Tibial artery (tissue), 4 donors: Measurements from ENCODE around the gene DEFB121.

ENCODE experiments used
- DNase-seq, 2 donors: peaks; one replicate each; pipeline ENCODE4 v3.0.0-alpha.2; 2019
- H3K27ac ChIP-seq, 2 donors: fragments of 200-600 bp; sonication (generic) in 1 of 2; 1 replicate in 1 of 2; 2 replicates in 1 of 2; pipeline ENCODE4 v1.5.1; 2018 to 2019; ENCODE audit warnings: mild to moderate bottlenecking in 1 of 2
- H3K27me3 ChIP-seq, 2 donors: fragments of 200-600 bp; sonication (generic) in 1 of 2; one replicate each; pipeline versions ENCODE4 v1.5.1 to v1.6.0; 2016 to 2019
- H3K36me3 ChIP-seq, 3 donors: fragments of 200-600 bp; sonication (generic) in 2 of 3; one replicate each; pipeline ENCODE4 v1.5.1; 2016 to 2019; ENCODE audit warnings: mild to moderate bottlenecking in 2 of 3
- H3K4me1 ChIP-seq, 4 donors: fragments of 200-600 bp; sonication (generic) in 2 of 4; 1 replicate in 3 of 4; 2 replicates in 1 of 4; pipeline ENCODE4 v1.5.1; 2016 to 2019
- H3K4me3 ChIP-seq, 2 donors: fragments of 200-600 bp; sonication (generic) in 1 of 2; 1 replicate in 1 of 2; 2 replicates in 1 of 2; pipeline ENCODE4 v1.5.1; 2018 to 2019; ENCODE audit warnings: mild to moderate bottlenecking in 2 of 2
- H3K9me3 ChIP-seq, 3 donors: fragments of 200-600 bp; sonication (generic) in 1 of 3; one replicate each; pipeline ENCODE4 v1.5.1; 2016 to 2019
- intact Hi-C: fragments of 100-400 bp; cut with DNase I; formaldehyde crosslinking; loops from one replicate; pipeline ENCODE4 v1.15.0; 2023; ENCODE audit warnings: low total_unique reads
- TF ChIP-seq, protein P1 (sequence below), 2 experiments: fragments of 200-600 bp in 1 of 2; fragments of 450-650 bp in 1 of 2; IDR thresholded peaks; one replicate each; pipeline ENCODE4 v1.5.1; 2017 to 2019; ENCODE audit warnings: antibody characterized with exemption in 2 of 2, mild to moderate bottlenecking in 1 of 2, moderate library complexity in 1 of 2

Gene DEFB121

DNA sequence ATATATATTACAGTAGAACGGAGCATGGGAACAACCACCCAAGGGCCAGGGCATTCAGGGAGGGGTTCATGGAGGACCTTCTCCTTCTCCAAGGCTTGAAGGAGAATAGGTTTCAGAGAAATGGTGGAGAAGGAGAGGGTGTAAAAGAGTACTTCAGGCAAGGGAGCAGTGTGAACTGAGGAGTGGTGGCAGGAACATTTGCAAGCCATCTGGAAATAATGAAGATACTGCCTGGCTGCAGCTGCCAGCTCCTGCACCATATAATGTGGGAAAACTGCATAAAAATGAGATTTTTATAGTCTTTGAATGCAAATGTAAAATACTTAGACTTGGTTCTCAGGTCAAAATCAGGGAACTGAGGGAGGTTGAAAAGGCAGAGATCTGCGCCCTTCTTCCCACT lies 9.6 kb upstream of the DEFB121 start:
- intact Hi-C loops: no loop called here
- Histone ChIP-seq H3K4me1 (no peaks in the 10 kb centered on the region), H3K36me3 (no peaks in the 10 kb centered on the region), H3K9me3 (no peaks in the 10 kb centered on the region), H3K4me3 (no peak overlapping the region), H3K27ac (no peak overlapping the region), H3K27me3 (no peaks in the 10 kb centered on the region)
- TF ChIP-seq, protein P1, sequence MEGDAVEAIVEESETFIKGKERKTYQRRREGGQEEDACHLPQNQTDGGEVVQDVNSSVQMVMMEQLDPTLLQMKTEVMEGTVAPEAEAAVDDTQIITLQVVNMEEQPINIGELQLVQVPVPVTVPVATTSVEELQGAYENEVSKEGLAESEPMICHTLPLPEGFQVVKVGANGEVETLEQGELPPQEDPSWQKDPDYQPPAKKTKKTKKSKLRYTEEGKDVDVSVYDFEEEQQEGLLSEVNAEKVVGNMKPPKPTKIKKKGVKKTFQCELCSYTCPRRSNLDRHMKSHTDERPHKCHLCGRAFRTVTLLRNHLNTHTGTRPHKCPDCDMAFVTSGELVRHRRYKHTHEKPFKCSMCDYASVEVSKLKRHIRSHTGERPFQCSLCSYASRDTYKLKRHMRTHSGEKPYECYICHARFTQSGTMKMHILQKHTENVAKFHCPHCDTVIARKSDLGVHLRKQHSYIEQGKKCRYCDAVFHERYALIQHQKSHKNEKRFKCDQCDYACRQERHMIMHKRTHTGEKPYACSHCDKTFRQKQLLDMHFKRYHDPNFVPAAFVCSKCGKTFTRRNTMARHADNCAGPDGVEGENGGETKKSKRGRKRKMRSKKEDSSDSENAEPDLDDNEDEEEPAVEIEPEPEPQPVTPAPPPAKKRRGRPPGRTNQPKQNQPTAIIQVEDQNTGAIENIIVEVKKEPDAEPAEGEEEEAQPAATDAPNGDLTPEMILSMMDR (IDR thresholded peaks at IDR 0.05): no peak
- no peak for DNase-seq

DNA sequence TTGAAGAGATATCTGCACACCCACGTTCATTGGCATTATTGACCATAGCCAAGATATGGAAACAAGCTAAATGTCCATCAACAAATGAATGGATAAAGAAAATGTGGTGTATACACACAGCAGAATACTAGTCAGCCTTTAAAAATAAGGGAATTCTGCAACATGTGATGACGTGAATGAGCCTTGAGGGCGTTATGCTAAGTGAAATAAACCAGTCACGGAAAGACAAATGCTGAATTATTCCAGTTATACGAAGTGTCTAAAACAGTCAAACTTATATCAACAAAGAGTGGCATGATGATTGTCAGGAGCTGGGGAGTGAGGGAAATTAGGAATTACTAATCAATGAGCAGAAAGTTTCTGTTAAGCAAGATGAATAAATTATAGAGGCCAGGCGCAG lies 8.4 kb upstream of the DEFB121 start:
- Histone ChIP-seq H3K27me3 (no peaks in the 10 kb centered on the region), H3K9me3 (no peaks in the 10 kb centered on the region), H3K4me3 (no peak overlapping the region), H3K4me1 (no peaks in the 10 kb centered on the region), H3K27ac (no peak overlapping the region), H3K36me3 (no peaks in the 10 kb centered on the region)
- intact Hi-C loops: no loop called here
- no peak for DNase-seq
- TF ChIP-seq, protein P1 (IDR thresholded peaks at IDR 0.05): no peak

DNA sequence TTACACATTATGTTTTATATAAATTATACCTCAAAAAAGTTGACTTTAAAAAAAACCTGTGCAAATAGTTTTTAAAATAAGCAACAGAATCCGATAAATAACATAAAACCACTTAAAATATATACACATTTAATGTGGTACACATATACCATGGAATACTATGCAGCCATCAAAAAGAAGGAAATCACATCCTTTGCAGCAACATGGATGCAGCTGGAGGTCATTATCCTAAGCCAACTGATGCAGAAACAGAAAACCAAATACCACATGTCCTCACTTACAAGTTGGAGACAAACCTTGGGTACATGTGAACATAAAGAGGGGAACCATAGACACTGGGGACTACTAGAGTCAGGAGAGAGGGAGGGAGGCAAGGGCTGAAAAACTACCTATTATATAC lies 4.0 kb upstream of the DEFB121 start:
- no peak for DNase-seq
- intact Hi-C loops: no loop called here
- no peak overlapping the region for H3K4me3 ChIP-seq
- H3K27ac ChIP-seq: no peak overlapping the region
- H3K27me3 ChIP-seq: no peaks in the 10 kb centered on the region
- H3K4me1 ChIP-seq: no peaks in the 10 kb centered on the region
- H3K36me3 ChIP-seq: no peaks in the 10 kb centered on the region
- H3K9me3 ChIP-seq: no peaks in the 10 kb centered on the region
- TF ChIP-seq, protein P1 (IDR thresholded peaks at IDR 0.05): no peak

DNA sequence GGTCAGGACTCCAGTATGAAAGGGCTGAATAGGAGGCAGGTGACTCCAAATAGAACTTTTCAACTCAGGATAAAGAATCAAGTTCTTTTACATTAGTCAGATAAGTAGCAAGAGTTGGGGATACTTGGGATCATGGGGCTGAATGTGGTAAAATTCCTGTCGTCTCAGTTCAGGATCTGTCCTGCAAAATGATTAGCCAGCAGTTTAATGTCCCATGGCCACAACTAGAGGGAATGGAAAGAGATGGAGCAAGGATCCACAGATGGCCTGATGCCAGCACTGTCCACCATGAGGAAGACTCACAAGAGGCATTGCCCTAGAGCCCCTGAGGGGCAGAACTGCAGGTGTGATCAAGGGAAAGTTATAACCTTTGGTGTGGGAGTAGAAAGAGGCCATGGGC lies 2.1 kb downstream of the DEFB121 start:
- H3K27ac ChIP-seq: no peak overlapping the region
- DNase-seq: no peak
- H3K9me3 ChIP-seq: no peaks in the 10 kb centered on the region
- TF ChIP-seq, protein P1 (IDR thresholded peaks at IDR 0.05): no peak
- intact Hi-C loops: no loop called here
- no peaks in the 10 kb centered on the region for H3K36me3 ChIP-seq
- no peaks in the 10 kb centered on the region for H3K27me3 ChIP-seq
- no peak overlapping the region for H3K4me3 ChIP-seq
- no peaks in the 10 kb centered on the region for H3K4me1 ChIP-seq

DNA sequence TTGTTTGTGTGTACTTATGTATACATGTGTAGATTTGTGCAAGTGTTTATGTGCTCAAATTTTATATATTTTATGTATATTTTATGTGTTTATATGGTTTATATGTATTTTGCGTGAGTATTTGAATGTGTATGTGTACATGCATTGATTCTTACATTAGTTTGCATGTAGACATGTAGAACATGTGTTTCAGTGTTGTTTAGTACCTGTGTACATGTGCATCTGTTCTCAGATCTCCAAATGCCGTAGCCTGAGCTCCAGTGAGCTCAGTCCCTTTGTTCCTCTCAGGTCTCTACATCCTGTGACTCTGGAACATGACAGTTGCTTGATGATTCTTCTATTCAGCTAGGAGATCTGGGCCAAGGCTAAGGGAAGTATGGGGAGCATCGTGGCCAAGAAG lies 11.1 kb downstream of the DEFB121 start:
- no peak for DNase-seq
- intact Hi-C loops: no loop called here
- Histone ChIP-seq H3K36me3 (no peaks in the 10 kb centered on the region), H3K27ac (no peak overlapping the region), H3K27me3 (no peaks in the 10 kb centered on the region), H3K9me3 (no peaks in the 10 kb centered on the region), H3K4me3 (no peak overlapping the region), H3K4me1 (no peaks in the 10 kb centered on the region)
- TF ChIP-seq, protein P1 (IDR thresholded peaks at IDR 0.05): no peak

DNA sequence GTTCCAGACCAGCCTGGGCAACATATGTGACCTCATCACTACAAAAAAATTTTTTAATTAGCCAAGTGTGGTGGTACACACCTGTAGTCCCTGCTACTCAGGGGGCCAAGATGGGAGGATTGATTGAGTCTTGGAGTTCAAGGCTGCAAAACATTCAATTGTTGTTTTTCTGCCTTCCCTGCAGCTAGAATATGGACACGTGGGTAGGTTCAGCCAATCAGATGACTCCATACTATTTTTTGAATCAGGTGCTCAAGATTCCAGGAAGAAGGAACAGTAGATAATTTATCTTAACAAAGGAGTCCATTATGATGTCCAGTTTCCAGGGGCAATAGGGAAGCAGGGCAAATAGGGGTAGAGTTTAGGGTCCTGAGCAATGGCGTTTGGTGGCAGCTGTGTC lies 13.2 kb downstream of the DEFB121 start:
- TF ChIP-seq, protein P1 (IDR thresholded peaks at IDR 0.05): no peak
- Histone ChIP-seq H3K4me1 (no peaks in the 10 kb centered on the region), H3K9me3 (no peaks in the 10 kb centered on the region), H3K4me3 (no peak overlapping the region), H3K27ac (no peak overlapping the region), H3K36me3 (no peaks in the 10 kb centered on the region), H3K27me3 (no peaks in the 10 kb centered on the region)
- intact Hi-C loops: no loop called here
- no peak for DNase-seq
